ENCODE measurements around the gene ACSM6.

The ACSM6 gene

GRCh38 chr10:95243318-95243617 lies 49.2 kb downstream of the ACSM6 start:
- H3K4me3 ChIP-seq (ENCODE audit: control insufficient read depth, low read depth, low read length): no peak overlapping the region
- TF ChIP-seq CTCF (IDR thresholded peaks at IDR 0.05; ENCODE audit: control insufficient read depth, insufficient read depth, low read depth, low read length, missing control alignments): no peak
- DNase-seq (ENCODE audit: low read depth): no peak

- no peak for TF ChIP-seq CTCF (IDR thresholded peaks at IDR 0.05; ENCODE audit: control insufficient read depth, insufficient read depth, low read depth, low read length, missing control alignments)
- no peak overlapping the region for H3K4me3 ChIP-seq (ENCODE audit: control insufficient read depth, low read depth, low read length)
- no peak for DNase-seq (ENCODE audit: low read depth)
Measured at GRCh38 chr10:95244152-95244551, 50.1 kb downstream of the ACSM6 start.

- H3K4me3 ChIP-seq (ENCODE audit: control insufficient read depth, low read depth, low read length): no peak overlapping the region
- TF ChIP-seq CTCF (IDR thresholded peaks at IDR 0.05; ENCODE audit: control insufficient read depth, insufficient read depth, low read depth, low read length, missing control alignments): no peak
- no peak for DNase-seq (ENCODE audit: low read depth)
Measured at GRCh38 chr10:95245425-95246055, 51.5 kb downstream of the ACSM6 start.

- TF ChIP-seq CTCF (IDR thresholded peaks at IDR 0.05; ENCODE audit: control insufficient read depth, insufficient read depth, low read depth, low read length, missing control alignments): peak; percentile 75
- H3K4me3 ChIP-seq (ENCODE audit: control insufficient read depth, low read depth, low read length): no peak overlapping the region
- DNase-seq (ENCODE audit: low read depth): peak; percentile 38
Measured at GRCh38 chr10:95246582-95247051, 52.6 kb downstream of the ACSM6 start.

GRCh38 chr10:95247200-95247880 lies 53.3 kb downstream of the ACSM6 start:
- no peak overlapping the region for H3K4me3 ChIP-seq (ENCODE audit: control insufficient read depth, low read depth, low read length)
- no peak for TF ChIP-seq CTCF (IDR thresholded peaks at IDR 0.05; ENCODE audit: control insufficient read depth, insufficient read depth, low read depth, low read length, missing control alignments)
- DNase-seq (ENCODE audit: low read depth): peak; percentile 62

- no peak overlapping the region for H3K4me3 ChIP-seq (ENCODE audit: control insufficient read depth, low read depth, low read length)
- DNase-seq (ENCODE audit: low read depth): no peak
- no peak for TF ChIP-seq CTCF (IDR thresholded peaks at IDR 0.05; ENCODE audit: control insufficient read depth, insufficient read depth, low read depth, low read length, missing control alignments)
Measured at GRCh38 chr10:95247881-95248583, 54.0 kb downstream of the ACSM6 start.
